Upper lobe of left lung (tissue), 4 donors: ENCODE results near the gene DLX5.

Experiments used
- EP300 ChIP-seq, 4 donors: sonication (generic); formaldehyde crosslinking; IDR thresholded peaks; one replicate each; pipeline ENCODE4 v1.5.1; 2017; ENCODE audit warnings: antibody characterized with exemption in 4 of 4, control low read depth in 2 of 4
- POLR2AphosphoS5 ChIP-seq, 2 donors: sonication (generic); formaldehyde crosslinking; IDR thresholded peaks; one replicate each; pipeline ENCODE4 v1.5.1; 2017; ENCODE audit warnings: antibody characterized with exemption in 2 of 2
- TF ChIP-seq, protein P1 (sequence below), 6 experiments: fragments of 450-650 bp in 4 of 6; fragments of 200-600 bp in 2 of 6; sonication (generic) in 2 of 6; IDR thresholded peaks; one replicate each; pipeline ENCODE4 v1.5.1; 2016 to 2019; ENCODE audit warnings: antibody characterized with exemption in 6 of 6

DNA sequence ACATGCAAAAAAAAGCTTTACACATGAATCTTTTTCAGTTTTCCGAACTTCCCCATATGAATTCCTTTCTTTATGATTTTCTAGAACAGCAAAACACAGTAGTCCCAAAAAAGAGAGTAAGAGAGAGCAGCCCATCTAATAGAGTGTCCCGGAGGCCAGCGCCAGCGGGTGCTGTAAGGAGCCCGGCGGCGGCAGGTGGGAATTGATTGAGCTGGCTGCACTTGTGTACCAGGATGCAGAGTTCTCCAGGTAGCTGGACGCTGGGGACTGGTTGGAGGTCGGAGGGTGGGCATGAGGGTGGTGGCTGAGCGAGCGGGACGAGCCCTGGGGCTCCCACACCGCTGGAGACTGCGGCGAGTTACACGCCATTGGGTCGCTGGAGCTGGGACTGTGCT is 4.0 kb downstream of the DLX5 start:
- TF ChIP-seq, protein P1, sequence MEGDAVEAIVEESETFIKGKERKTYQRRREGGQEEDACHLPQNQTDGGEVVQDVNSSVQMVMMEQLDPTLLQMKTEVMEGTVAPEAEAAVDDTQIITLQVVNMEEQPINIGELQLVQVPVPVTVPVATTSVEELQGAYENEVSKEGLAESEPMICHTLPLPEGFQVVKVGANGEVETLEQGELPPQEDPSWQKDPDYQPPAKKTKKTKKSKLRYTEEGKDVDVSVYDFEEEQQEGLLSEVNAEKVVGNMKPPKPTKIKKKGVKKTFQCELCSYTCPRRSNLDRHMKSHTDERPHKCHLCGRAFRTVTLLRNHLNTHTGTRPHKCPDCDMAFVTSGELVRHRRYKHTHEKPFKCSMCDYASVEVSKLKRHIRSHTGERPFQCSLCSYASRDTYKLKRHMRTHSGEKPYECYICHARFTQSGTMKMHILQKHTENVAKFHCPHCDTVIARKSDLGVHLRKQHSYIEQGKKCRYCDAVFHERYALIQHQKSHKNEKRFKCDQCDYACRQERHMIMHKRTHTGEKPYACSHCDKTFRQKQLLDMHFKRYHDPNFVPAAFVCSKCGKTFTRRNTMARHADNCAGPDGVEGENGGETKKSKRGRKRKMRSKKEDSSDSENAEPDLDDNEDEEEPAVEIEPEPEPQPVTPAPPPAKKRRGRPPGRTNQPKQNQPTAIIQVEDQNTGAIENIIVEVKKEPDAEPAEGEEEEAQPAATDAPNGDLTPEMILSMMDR (IDR thresholded peaks at IDR 0.05) = no peak
- no peak for TF ChIP-seq EP300 (IDR thresholded peaks at IDR 0.05)
- no peak for TF ChIP-seq POLR2AphosphoS5 (IDR thresholded peaks at IDR 0.05)
